HK-2 (cell line): ENCODE data around the gene RPLP1.
"Not testable (repeated sequence)": the region's sequence is repeated elsewhere in the genome, so short reads cannot be mapped to it uniquely, and the experiment has no call there.

Source experiments
- DNase-seq: peaks from one replicate; pipeline ENCODE4 v3.0.0-alpha.2; 2018; ENCODE audit not compliant: unreplicated experiment

The RPLP1 gene

DNA sequence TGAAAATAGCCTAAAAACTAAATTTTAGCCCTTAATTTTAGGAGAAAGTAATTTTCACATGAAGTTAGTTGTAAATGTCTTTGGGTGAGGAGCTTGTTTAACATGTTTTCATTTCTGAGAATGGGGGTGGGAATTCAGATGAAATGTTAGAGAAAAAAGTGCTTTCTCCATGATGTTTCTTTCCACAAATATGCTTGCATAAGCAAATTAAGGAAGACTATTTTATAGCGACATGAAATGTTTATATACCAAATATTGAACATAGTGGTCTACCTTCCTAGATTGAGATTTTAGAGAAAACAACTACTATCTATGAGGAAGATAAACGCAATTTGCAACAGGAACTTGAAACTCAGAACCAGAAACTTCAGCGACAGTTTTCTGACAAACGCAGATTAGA is 13.0 kb upstream of the RPLP1 start:
- DNase-seq: no peak

DNA sequence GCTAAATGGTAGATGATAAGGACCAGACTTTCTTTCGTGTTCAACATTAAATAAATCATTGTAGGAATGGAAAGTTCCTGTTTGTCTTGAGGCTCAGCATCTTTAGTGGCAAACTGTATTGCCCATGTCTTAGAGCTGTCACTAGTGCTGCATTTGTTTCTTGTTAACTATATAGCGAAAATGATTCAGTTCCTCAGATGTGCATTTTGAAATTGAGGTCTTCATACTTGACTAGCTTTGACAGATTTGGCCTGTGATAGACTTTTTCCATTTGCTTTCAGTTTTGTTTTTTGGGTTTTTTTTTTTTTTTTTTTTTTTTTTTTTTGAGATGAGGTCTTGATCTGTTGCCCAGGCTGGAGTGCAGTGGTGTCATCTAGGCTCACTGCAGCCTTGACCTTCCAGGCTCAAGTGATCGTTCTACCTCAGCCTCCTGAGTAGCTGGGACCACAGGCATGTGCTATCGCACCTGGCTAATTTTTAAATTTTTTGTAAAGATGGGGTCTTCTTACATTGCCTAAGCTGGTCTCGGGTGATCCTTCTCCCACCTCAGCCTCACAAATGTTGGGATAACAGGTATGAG is 9.5 kb upstream of the RPLP1 start:
- DNase-seq: no peak

DNA sequence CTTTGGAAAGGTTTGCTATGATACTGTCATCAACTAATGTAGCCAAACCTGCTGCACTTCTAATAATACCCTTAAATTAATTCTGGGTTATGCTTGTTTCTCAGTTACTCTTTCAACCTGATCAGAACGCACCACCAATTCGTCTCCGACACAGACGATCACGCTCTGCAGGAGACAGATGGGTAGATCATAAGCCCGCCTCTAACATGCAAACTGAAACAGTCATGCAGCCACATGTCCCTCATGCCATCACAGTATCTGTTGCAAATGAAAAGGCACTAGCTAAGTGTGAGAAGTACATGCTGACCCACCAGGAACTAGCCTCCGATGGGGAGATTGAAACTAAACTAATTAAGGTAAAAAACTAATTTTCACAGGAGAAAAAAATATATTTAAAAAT is 7.9 kb upstream of the RPLP1 start:
- DNase-seq: no peak

DNA sequence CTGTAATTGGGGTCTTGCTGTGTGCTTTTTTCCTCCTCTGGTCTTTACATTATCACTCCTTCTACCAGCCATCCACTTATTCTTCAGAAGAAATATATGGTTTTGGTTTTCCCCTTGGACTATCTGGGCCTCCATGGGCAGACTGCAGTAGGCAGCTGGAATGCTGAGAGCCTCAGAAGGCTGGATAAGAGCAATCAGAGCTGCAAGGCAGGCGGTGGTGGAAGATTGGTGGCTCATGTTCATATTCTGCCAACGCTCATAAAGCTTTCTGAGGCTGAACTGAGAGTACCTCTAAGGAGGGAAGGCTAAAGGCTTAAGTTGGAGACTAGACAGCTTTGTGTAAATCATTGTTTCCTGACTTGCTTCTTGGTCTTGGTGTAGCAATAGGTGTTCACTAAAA is 5.7 kb upstream of the RPLP1 start:
- DNase-seq: no peak

DNA sequence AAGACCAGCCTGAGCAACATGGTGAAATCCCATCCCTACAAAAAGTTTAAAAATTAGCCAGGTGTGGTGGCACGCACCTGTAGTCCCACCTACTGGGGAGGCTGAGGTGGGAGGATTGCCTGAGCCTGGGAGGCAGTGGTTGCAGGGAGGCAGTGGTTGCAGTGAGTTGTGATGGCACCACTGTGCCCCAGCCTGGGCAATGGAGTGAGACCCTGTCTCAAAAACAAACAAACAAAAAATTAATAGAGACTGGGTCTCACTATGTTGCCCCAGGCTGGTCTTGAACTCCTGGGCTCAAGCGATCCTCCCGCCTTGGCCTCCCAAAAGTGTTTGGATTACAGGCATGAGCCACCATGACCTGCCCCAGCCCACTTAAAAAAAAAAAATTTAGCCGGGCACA is 2.4 kb upstream of the RPLP1 start:
- not testable (repeated sequence) for DNase-seq

DNA sequence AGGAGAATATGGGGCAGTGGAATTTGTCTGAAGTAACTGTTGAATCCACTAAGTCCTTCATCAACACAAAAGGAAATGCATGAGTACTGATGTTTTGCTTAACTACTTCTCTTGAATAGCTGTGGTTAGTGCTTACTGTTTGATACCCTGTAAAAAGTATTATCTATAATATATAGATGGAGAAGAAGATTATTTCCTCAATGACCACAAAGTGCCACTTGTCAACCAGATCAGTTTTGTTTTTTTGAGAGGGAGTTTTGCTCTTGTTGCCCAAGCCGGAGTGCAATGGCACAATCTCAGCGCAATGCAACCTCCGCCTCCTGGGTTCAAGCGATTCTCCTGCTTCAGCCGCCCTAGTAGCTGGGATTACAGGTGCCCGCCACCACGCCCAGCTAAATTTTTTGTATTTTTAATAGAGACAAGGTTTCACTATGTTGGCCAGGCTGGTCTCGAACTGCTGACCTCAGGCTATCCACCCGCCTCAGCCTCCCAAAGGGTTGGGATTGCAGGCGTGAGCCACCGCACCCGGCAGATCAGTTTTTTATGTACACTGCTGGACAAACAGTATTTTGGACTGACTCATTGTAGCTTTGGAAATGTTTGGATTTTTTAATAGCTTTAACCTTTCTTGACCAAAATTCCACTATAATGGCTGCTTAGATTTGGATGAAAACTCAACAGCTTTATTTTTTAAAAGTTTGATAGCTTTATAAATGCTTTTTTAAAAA is 1.5 kb upstream of the RPLP1 start:
- DNase-seq: no peak

DNA sequence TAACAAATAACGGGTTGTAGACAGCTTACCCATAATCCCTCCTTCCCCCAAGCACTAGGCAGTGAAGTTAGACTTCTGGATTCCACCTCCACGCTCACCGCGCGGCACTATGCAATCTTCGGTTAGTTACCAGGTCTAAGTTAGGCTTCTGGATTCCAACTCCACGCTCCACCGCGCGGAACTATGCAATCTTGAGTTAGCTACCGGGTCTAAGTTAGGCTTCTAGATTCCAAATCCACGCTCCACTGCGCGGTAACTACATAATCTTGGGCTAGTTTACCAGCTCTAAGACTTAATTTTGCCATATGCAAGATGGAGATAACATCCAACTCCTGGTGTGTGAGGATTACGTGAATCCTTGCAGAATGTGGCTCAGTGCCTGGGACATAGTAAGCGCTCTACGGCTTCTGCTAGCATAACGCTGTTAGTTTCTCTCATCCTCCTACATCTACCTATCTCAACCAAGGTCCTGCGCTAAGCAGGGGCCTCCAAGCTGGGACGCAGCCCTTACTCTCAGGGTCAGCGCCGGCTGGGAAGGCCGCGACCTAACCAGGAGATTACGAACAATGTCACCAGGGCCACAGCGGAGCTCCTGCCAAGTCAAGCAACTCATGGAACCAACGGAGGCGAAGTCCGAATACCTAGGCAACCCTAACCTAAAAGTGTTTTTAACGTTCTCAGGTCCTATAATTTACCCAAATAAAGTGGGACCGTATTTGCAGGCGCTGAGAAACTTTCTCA is 497 bp upstream of the RPLP1 start:
- DNase-seq: peak; percentile 45

DNA sequence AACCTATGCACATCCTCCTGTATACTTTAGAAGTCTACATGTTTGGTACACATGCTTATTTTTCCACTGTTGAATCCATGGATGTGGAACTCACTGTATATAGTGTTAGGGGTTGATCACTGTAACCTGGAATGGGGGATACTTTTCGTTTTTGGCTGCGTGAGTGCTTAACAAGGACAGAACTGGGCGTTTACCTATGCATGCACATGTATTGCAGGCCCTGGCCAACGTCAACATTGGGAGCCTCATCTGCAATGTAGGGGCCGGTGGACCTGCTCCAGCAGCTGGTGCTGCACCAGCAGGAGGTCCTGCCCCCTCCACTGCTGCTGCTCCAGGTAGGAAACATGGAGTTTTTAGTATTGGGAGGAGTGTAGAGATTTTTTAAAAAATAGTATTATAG is 2.3 kb downstream of the RPLP1 start:
- DNase-seq: no peak

DNA sequence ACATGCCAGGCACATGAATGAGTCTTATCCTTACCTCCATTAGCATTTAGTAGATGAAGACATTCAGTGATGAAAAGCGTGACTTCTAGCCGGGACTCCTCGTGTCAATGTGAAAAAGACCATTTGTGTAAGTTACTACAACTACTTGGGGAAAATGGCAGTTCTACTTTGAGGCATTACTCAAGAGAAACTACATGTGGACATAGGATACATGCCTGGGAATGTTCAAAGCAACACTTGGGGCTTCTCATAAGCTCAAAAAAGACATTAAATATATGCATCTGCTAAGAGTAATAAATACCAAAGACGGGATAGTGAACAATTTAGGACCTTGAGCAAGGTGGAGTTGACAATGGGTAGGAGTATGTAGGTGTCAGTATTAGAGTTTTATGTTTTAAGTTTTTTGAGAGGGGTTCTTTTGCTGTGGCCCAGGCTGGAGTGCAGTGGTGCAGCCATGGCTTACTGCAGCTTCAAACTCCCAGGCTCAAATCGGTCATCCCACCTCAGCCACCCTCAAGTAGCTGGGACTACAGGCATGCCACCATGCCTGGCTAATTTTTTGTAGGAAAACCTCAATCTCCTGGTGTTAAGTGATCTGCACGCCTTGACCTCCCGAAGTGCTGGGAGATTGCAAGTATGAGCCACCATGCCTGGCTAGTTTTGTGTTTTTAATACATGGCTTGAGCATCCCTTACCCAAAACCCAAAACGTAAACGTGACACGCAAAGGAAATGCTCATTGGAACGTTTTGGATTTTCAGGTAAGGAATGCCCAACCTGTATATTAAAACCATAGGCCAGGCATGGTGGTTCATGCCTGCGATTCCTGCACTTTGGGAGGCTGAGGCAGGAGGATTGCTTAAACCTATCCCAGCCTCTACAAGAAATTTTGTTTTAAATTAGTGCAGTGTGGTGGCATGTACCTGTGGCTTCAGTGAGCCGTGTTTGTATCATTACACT is 3.9 kb downstream of the RPLP1 start:
- DNase-seq: no peak

DNA sequence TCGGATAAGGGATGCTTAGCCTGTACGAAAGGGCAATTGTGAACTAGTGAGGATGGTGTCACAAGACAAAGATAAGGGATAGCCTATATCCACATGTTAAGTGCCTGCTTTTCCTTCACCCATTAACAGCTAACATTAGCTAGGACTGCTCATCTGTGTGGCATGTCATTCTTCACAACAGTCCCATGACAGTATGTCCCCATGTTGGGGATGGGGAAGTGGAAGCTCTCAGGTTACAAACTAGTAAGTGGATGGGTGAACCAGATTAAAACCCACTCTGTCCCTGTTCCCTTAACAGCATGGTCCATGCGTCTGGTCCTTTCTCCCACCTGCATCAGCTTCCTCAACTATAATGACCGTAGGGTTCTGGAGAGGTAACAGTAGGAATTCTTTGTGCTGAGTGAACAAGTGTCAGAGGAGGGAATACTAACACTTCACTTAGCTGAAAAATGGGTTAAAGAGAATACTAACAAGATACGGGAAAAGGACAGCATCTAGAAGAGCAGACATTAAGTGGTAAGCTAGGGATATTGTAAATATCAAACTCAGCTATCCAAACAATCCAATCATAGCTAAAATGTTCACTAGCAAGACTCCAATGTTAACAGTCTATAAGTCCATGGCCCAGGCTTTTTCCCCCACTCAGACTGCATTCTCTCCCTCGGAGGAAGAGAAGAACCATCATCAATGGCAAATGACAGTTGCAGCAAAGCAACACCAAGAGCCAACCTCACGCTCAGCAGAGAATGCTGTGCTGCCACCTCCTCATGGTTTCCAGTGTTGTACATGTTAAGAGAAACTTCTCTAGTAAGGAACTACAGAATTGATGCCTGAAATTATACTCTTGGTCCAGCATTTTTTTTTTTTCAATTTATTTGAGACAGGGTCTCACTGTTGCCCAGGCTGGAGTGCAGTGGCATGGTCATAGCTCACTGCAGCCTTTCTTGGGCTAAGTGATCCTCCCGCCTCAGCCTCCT is 5.0 kb downstream of the RPLP1 start:
- no peak for DNase-seq

DNA sequence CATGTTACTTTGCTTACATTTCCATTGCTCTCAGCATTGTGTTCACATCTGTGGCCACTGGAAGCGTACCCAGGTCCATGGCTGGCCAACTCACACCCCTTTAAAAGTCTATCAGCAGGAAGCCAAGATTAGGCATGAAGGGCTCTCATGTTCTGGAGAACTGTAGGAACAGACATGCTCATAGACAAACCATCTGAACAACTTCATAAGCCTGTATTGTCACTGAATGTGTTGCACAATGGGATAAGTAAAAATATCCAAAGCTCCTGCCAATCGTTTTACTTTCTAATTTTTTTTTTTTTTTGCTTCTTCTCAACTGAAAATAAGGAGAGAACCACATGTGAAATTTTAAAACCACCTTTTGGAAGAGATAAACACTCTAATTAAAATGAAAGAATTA is 6.4 kb downstream of the RPLP1 start:
- DNase-seq: no peak

DNA sequence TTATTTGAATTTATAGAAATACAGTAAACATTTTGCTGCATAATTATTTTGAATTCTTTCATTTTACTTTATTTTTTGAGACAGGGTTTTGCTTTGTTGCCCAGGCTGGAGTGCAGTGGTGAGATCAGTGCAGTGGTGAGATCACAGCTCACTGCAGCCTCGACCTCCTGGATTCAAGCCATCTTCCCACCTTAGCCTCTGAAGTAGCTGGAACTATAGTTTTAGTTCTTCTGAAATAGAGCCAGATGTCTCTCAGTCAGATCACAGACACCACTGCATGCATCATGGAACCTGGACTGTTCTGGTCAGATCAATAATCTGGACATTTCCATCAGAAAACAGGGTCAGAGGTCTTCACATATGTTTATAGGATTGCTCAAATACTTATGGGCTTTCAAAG is 7.9 kb downstream of the RPLP1 start:
- no peak for DNase-seq

DNA sequence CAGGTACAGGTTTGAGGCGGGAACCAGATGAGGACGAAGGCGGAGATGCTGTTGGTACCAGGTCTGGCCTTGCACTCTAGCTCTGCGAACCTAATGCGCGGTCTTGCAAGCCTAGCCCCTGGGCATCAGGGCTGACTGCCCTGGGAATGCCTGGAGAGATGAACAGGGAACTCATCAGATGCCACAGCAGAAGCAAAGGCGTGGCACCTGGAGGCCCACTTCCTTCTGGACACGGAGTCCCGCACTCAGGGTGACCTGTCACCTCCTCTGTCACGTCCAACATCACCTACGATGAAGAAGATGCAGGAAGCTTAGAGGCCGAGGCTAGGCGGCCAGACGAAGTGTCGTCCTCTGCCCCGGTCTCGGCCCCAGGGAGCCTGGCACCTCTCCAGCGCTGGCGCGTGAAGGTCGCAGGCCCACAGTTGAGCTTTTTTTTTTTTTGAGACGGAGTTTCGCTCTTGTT is 9.4 kb downstream of the RPLP1 start:
- no peak for DNase-seq

DNA sequence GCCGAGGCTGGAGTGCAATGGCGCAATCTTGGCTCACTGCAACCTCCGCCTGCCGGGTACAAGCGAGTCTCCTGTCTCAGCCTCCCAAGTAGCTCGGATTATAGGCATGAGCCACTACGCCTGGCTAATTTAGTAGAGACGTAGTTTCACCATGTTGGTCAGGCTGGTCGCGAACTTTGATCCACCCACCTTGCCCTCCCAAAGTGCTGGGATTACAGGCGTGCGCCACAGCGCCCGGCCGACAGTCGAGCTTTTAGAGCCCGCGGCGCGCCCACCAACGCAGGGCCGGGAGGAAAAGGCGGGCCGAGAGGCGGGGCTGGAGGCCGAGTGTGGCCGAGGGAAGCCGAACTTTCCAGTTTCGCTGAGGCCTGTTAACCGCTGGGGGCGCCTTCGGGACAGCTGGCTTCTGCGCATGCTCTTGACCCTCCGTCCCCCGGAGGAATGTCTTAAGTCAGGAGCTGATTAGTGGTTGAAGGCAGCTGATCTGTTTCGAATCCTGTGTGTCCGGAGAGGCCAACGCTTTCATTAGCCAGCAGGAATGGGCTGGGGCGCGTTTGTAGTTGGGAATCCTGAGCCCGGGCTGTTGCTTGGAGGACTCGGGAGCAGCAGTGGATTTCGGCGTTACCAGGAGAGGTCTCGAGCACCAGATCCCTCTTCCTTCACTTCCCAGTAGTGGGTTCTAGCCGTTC is 10.0 kb downstream of the RPLP1 start:
- DNase-seq: peak; percentile 93

DNA sequence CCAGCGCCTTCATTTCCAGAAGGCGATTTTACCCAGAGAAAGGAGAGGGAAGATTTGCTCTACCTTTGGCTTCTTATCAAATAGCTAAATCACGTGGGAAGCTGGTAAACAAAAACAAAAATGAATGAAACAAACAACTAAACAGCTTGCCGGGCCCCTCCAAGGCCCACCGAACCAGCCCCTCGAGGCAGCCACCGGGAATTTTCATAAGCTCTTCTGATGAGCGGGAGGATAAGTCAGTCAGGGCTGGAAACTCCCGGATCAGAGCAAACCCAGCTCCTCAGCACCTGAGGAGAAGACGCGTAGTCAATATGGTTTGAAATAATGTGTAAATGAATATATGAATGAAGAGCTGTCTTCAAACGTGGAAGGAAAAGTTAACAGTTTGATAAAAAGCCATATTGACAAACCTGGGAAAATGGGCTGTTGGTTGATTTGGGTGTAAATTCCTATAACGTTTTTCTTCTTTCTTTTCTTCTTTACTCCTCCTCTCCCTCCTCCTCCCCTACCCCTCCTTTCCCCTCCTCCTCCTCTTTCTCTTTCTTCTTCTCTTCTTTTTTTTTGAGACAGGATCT is 10.7 kb downstream of the RPLP1 start:
- no peak for DNase-seq

DNA sequence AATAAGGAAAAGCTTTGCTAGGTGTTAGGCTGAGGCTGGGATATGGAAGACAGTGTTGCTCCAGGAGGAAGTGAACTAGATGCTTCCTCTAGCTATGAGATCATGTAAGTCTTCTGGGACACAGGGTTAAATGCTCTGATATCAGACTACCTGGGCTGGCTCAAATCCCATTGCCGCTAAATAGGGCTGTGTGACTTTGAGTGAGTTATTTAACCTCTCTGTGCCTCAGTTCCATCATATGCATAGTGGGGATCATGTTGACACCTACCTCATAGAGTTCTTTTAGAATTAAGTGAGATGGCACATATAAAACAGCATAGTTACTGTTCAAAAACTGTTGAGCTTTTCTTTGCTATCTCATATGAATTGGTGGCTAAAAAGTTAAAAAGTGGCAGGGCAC is 12.6 kb downstream of the RPLP1 start:
- no peak for DNase-seq

DNA sequence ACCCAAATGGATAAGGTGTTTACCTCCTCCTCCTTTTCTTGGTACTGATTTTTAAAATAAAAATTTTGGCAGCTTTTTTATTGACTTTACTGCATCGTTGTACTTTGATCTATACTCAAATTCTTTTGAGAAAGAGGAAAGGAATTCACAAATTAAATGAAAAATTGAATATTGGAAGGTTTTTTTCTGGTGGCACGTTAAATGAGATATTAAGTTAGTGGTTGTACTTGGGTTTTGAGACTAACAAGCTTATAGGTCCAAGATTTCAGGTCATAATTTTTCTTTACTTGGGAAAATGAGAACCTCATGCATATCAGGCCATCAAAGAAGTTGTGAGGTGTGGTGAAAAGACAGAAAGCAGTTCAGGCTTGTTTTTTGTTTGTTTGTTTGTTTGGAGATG is 14.1 kb downstream of the RPLP1 start:
- DNase-seq: no peak

DNA sequence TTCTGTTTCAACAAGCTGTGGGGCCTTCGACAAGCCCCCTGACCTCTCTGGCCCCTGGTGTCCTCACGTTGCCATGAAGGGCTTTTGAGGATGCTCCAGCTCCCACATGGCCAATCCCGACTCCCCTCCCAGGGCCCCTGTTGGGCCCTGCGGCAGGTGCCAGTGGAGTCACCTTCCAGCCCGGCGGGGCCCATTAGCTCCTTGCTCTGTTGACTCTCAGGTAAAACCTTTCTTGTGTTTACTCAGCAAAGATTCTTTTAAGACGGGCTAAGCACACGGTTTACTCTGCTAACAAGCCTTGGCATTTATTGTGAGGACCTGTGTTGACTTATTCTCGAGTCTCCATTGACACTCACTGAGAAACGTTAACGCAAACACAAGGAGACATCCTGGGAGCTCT is 15.0 kb downstream of the RPLP1 start:
- no peak for DNase-seq

DNA sequence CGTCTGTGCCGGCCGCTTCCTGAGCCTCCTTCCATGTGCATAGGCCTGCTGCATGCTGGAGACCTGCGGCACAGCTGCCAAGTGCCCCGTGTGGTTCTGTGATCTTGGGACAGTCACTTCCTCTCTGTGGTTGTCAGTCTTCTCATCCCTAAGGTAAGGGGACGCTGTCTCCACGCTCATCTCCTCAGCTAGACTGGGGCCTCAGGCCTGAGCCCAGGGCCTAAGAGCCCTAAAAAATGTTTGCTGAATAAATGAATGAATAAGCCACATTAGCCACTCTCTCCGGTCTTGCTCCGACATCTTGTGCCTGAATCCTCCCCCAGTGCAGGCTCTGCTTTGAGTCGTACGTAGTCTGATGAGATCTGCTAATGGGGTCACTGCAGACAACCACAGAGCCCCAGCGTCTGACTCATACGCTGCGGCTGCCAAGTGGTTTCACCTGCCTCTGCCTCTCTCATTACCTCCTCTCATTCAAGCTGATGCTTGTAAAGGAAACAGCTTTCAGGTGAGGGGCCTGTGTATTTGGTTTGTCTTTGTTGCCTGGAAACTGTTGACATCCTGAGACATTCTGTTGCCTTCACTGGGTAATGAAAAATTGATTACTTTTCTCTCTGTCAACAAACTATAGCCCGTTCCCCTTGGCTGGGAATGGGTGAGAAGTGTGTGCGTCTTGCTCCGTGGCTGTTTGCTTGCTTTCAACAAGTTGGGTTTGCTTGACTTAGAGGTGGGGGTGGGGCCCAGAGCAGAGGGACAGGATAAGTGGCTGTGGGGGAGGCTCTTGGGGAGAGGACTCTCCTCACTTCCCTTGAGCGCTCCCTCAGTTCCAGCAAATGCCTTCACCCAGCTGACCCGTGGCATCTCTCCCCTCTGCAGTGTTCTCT is 15.9 kb downstream of the RPLP1 start:
- peak; percentile 60 for DNase-seq
